Left cardiac atrium (tissue), 4 donors: ENCODE data around the gene ZCWPW1. TPM values are rescaled to one million over a fixed set of nuclear protein-coding genes. Genes with fewer than 3 reads are reported as not detected.

Experiments
- ATAC-seq, 2 donors: fragments of 200-7000 bp; cut with Tn5 transposase; one replicate each; pipeline ENCODE4 v1.9.1; 2020; ENCODE audit warnings: mild to moderate bottlenecking in 2 of 2, moderate library complexity in 2 of 2
- DNase-seq: peaks from one replicate; pipeline ENCODE4 v3.0.0-alpha.2; 2020
- intact Hi-C, 2 donors: fragments of 100-400 bp; cut with DNase I; formaldehyde crosslinking; loops; one replicate each; pipeline versions ENCODE4 v1.14.1 to v1.15.1; 2022 to 2023
- total RNA-seq, 2 donors: library from RNA; stranded (reverse); fragmentation: NEBNext Ultra II Directional; extraction: Animal tissue kit (Norgen Biotek cat#: 25700); gene quantifications; one replicate each; pipeline ENCODE4 v1.2.1, GENCODE V29; 2021
- donor health status: DM: no; HTN: yes; CAD: no.
- donor health status: DM: no; HTN: yes; CAD: no; lungs with severe emphysema.
- donor health status: DM: yes; HTN: yes; CAD: no.
- donor health status: Dilated cardiomyopathy.

Gene ZCWPW1
- total RNA-seq, 2 donors from 2014 or later: 3.6 to 4.9 TPM

GRCh38 chr7:100415448-100415847 is 13.1 kb downstream of the ZCWPW1 start:
- DNase-seq (no peak), ATAC-seq (no peak)
- intact Hi-C loops: no loop called here

DNA sequence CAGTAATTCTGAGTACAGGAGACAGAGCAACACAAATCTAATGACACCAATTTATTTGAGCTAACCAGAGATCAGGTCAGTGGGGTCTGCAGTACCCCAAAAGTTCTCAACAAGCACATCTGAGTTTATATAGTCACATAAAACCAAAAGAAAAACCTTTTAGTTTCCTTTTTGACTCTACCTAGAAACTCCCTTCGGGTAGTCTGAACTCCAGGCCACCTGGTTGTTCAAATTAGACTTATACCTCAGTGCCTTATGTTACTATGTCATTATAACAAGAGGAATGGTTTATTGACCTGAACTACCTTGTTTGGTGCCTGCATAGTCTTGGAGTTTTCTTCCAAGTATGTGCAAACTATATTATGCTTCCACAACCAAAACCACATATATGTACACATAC is 14.6 kb downstream of the ZCWPW1 start:
- DNase-seq (no peak), ATAC-seq (no peak)
- intact Hi-C loops: no loop called here

GRCh38 chr7:100413346-100413745 is 15.2 kb downstream of the ZCWPW1 start:
- ATAC-seq (no peak), DNase-seq (no peak)
- intact Hi-C loops: no loop called here

- DNase-seq (no peak), ATAC-seq (no peak)
- intact Hi-C loops: no loop called here
Observed at GRCh38 chr7:100411101-100411500, 17.4 kb downstream of the ZCWPW1 start.

DNA sequence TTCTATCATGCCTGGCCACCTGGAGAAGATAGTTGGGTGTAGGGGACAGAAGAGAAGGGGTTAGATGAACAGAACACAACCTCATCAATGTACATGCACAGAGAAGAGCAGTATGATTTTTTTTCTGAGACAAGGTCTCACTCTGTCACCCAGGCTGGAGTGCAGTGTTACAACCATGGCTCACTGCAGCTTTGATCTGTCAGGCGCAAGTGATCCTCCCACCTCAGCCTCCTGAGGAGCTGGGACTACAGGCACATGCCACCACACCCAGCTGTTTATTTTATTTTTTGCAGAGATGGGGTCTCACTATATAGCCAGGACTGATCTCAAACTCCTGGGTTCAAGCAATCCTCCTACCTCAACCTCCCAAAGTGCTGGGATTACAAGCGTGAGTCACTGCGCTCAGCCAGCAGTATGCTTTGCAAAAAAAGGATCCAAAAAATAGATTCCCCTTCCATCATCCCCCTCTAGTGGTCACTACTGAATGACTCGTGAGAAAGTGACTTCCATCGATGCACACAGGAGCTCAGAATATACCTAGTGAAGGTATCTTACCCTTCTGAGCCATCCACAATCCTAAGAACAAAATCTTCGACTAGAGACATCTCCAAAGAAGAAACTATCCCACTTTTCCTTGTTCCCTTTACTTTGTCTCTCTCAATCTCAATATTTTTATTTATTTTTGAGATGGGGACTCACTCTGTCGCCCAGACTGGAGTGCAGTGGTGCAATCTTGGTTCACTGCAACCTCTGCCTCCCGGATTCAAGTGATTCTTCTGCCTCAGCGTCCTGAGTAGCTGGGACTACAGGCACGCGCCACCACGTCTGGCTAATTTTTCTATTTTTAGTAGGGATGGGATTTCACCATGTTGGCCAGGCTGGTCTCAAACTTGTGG is 21.0 kb downstream of the ZCWPW1 start:
- peak; percentile 70 to 84 for ATAC-seq
- DNase-seq: no peak
- intact Hi-C loops: loop anchor here in 1 of 2 donors (10.0 kb wide), 1 partner anchor 213 kb away; no protein-coding TSS in a partner anchor

- ATAC-seq: no peak
- DNase-seq: no peak
- intact Hi-C loops: loop anchor here in 1 of 2 donors (10.0 kb wide), 1 partner anchor 212 kb away; no protein-coding TSS in a partner anchor
Observed at GRCh38 chr7:100406767-100407166, 21.7 kb downstream of the ZCWPW1 start.

DNA sequence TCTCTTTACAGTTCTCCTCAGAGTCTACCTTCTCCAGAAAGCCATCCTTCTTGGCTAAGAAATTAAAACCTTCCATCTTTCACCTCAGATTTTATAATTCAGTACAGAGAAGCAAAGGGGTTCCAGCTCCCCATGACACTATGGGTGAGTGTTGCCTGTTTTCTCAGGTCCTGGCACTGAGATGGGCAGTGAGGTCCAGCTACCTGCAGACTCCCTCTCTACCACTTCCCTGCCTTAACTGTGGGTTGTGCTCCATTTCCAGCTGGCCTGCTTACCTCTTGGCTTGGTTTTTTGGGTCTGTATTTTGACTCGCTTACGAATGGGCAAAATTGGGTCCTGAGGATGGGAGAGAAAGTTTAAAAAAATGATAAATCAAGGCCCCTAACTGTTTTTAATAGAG is 26.3 kb downstream of the ZCWPW1 start:
- ATAC-seq (no peak), DNase-seq (no peak)
- intact Hi-C loops: loop anchor here in 1 of 2 donors (10.0 kb wide), 1 partner anchor 207 kb away; no protein-coding TSS in a partner anchor

DNA sequence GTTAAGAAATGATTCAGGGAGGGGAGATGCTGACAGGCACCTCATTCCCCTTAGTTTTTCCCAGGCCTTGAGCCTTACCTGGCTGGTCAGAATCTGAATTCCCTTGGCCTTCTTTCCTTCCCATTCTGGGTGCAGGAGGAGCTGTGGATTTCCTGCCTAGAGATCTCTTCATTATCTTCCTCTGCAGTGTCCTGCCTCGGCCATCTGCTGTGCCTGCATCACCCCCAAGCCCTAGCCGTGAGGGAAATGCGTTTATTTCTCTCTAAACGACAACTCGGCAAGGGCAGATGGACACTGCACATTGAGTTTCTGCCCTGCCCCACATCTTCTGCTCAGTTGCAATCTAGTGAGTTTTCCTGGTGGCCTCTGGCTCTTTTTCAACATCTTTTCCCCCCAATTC is 26.7 kb downstream of the ZCWPW1 start:
- intact Hi-C loops: loop anchor here in 1 of 2 donors (10.0 kb wide), 1 partner anchor 207 kb away; no protein-coding TSS in a partner anchor
- ATAC-seq: no peak
- no peak for DNase-seq

GRCh38 chr7:100400656-100401055 is 27.8 kb downstream of the ZCWPW1 start:
- no peak for DNase-seq
- no peak for ATAC-seq
- intact Hi-C loops: loop anchor here in 1 of 2 donors (10.0 kb wide), 1 partner anchor 206 kb away; no protein-coding TSS in a partner anchor

DNA sequence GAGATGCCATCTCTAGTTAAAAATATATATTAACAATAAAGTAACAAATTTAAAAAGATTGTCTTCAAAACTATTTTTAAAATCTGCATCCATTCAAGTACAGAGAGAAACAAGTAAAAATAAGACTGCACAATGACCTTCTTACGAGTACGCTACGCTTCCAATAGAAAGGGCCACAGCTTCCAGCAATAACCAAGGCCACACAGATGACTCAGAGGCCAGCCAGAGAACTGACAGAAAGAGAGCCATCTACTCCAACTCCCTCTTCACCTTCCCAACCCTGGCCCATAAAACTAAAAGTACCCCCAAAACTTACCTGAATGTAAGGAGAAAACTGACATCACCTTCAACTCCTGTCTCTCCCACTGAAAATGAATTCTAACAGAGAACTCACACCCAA is 28.5 kb downstream of the ZCWPW1 start:
- intact Hi-C loops: loop anchor here in 1 of 2 donors (10.0 kb wide), 1 partner anchor 205 kb away; no protein-coding TSS in a partner anchor
- ATAC-seq (no peak), DNase-seq (no peak)

DNA sequence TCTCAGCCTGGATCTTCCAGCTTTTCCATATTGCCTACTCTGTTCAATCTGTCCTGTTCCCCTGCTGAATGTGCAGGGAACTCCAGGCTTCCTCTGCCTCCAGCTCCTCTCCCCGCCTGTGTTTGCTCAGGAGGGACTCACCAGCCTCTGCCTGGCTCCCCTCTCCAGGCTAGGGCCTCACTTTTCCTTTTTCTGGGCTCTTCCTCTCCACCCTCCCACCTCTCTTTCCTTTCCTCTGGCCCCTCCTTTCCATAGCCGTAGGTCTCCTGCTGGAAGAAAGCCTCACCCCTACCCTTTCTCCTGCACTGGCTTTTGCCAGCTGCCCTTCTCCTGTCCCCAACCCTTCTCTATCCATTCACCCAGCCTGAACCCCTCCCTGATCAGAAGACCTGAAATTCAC is 30.3 kb downstream of the ZCWPW1 start:
- intact Hi-C loops: no loop called here
- DNase-seq (no peak), ATAC-seq (no peak)

DNA sequence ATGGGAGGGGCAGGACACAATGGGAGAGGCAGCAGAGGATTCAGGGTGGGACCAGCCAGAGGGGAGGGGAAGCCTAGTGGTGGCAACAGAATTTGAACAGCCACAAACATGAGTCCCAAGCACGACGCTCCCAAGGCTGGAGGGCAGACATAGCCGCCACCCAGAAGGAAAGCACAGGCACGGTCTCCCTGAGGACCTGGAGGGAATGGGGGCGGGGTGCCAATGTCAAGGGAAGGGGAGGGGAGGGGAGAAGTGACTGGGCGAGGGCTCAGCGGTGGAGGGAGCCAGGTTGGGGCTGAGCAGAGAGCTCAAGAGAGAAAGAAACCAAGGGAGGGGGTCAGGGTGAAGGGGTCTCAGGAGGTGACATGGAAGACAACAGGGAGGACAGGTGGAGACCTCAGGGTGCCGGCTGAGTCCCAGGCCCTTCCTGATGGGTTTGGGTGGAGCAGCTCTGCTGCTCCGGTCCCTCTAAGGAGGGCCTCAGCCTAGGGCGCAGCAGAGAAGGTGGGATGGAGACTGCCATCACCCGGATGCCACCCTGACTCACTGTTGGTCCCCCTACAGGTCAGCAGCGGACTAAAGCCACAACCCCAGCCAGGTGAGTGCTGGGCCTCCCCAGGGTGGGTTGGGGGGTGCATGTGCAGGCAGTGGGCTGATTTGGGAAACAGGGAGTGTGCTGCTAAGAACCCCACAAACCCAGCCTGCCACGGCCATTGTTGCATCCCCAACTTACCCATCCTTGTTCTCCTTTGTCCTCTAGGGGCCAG is 31.0 kb downstream of the ZCWPW1 start:
- DNase-seq: no peak
- peak in 1 of 2 donors; percentile 13 for ATAC-seq
- intact Hi-C loops: no loop called here

DNA sequence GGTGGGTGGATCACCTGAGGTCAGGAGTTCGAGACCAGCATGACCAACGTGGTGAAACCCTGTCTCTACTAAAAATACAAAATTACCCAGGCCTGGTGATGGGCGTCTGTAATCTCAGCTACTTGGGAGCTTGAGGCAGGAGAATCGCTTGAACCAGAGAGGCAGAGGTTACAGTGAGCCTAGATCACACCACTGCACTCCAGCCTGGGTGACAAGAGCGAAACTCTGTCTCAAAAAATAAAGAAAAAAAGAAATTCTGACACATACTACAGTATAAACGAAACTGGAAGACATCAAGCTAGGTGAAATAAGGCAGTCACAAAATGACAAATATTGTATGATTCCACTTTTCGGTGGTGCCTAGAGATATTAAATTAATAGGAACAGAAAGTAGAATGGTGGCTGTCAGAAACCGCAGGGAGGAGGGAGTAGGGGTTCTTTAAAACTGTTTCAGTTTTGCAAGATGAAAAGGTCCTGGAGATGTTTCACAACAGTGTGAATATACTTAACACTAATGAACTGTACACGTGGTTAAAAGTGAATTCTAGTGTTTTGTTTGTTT is 32.0 kb downstream of the ZCWPW1 start:
- intact Hi-C loops: no loop called here
- ATAC-seq (peak in 1 of 2 donors; percentile 47), DNase-seq (no peak)

DNA sequence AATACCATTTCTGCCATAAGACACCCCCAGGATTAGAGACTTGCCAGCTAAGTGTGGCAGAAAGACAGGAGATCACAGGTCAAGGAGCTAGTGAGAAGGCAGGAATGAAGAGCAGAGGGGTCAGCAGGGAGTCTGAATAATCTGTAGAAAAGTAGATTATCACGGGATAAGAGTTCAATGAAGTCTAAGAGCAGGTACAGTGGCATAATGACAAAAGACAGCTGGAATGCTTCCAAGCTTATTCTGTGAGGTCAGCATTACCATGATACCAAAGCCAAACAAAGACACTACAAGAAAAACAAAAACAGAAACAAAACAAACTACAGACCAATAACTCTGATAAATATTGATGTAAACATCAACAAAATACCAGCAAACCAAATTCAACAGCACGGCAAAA is 34.4 kb downstream of the ZCWPW1 start:
- ATAC-seq (no peak), DNase-seq (no peak)
- intact Hi-C loops: no loop called here

GRCh38 chr7:100393233-100393905 is 35.1 kb downstream of the ZCWPW1 start:
- intact Hi-C loops: no loop called here
- ATAC-seq (no peak), DNase-seq (no peak)

GRCh38 chr7:100390286-100391009 is 38.1 kb downstream of the ZCWPW1 start:
- ATAC-seq: no peak
- no peak for DNase-seq
- intact Hi-C loops: no loop called here

GRCh38 chr7:100389437-100390088 is 38.9 kb downstream of the ZCWPW1 start:
- no peak for ATAC-seq
- no peak for DNase-seq
- intact Hi-C loops: no loop called here

- DNase-seq: no peak
- ATAC-seq: no peak
- intact Hi-C loops: no loop called here
Observed at GRCh38 chr7:100387695-100388094, 40.8 kb downstream of the ZCWPW1 start.
